Neural cell (in vitro differentiated cells): ENCODE results near the gene GLB1L3. TPM values are rescaled to one million over a fixed set of nuclear protein-coding genes. Genes with fewer than 3 reads are reported as not detected.
"Not testable (repeated sequence)": the region's sequence is repeated elsewhere in the genome, so short reads cannot be mapped to it uniquely, and the experiment has no call there.

Experiments used
- H2AFZ ChIP-seq: fragments of 200-600, 300-800 bp; sonication (generic), shearing (Covaris generic); 2 replicates; pipeline ENCODE4 v1.6.0; 2014; ENCODE audit warnings: low read depth, mild to moderate bottlenecking, antibody characterized with exemption, low read length, moderate library complexity
- H3F3A ChIP-seq: fragments of 200-600 bp; shearing (Covaris generic); 2 replicates; pipeline ENCODE4 v1.6.1; 2016; ENCODE audit warnings: mild to moderate bottlenecking, moderate library complexity, mixed read lengths, antibody characterized with exemption, low read length; ENCODE audit not compliant: insufficient read depth, poor library complexity, severe bottlenecking
- H3K27ac ChIP-seq: fragments of 200-600, 300-800 bp; sonication (generic), shearing (Covaris generic); 2 replicates; pipeline ENCODE4 v1.5.1; 2014; ENCODE audit warnings: mild to moderate bottlenecking, low read length, moderate library complexity
- H3K27me3 ChIP-seq: fragments of 300-800, 200-600 bp; sonication (generic), shearing (Covaris generic); 2 replicates; pipeline ENCODE4 v1.6.0; 2014; ENCODE audit warnings: mild to moderate bottlenecking, low read depth, low read length, moderate library complexity; ENCODE audit not compliant: insufficient read depth
- H3K36me3 ChIP-seq: fragments of 300-800, 200-600 bp; sonication (generic), shearing (Covaris generic); 2 replicates; pipeline ENCODE4 v1.5.1; 2014; ENCODE audit warnings: mild to moderate bottlenecking, antibody characterized with exemption, low read length, moderate library complexity; ENCODE audit not compliant: insufficient read depth
- H3K4me2 ChIP-seq: fragments of 300-800, 200-600 bp; sonication (generic), shearing (Covaris generic); 2 replicates; pipeline ENCODE4 v1.6.0; 2014; ENCODE audit warnings: mild to moderate bottlenecking, low read length
- H3K4me3 ChIP-seq: fragments of 300-800, 200-600 bp; sonication (generic), shearing (Covaris generic); 2 replicates; pipeline ENCODE4 v1.5.1; 2014; ENCODE audit warnings: mild to moderate bottlenecking, low read length, moderate library complexity
- H3K79me2 ChIP-seq: fragments of 200-600 bp; shearing (Covaris generic); replicated peaks from 2 replicates; pipeline ENCODE4 v1.6.0; 2014; ENCODE audit warnings: mild to moderate bottlenecking, low read length, moderate library complexity; ENCODE audit not compliant: insufficient read depth
- H3K9ac ChIP-seq: fragments of 300-800, 200-600 bp; sonication (generic), shearing (Covaris generic); 2 replicates; pipeline ENCODE4 v1.6.1; 2016; ENCODE audit warnings: mild to moderate bottlenecking, low read length, mixed read lengths
- H3K9me2 ChIP-seq: fragments of 200-600 bp; shearing (Covaris generic); 2 replicates; pipeline ENCODE4 v1.6.1; 2016; ENCODE audit warnings: mild to moderate bottlenecking, low read length, mixed read lengths; ENCODE audit not compliant: insufficient read depth
- H3K9me3 ChIP-seq: fragments of 200-600, 300-800 bp; sonication (generic), shearing (Covaris generic); 2 replicates; pipeline ENCODE4 v1.6.1; 2016; ENCODE audit warnings: mild to moderate bottlenecking, mixed run types, low read length, moderate library complexity, mixed read lengths
- H4K20me1 ChIP-seq: fragments of 200-600 bp; shearing (Covaris generic); 2 replicates; pipeline ENCODE4 v1.6.1; 2016; ENCODE audit warnings: mild to moderate bottlenecking, mixed run types; ENCODE audit not compliant: insufficient read depth
- EP300 ChIP-seq: fragments of 450-650 bp; conservative IDR thresholded peaks from 2 replicates; pipeline ENCODE4 v1.6.1; 2014; ENCODE audit warnings: antibody characterized with exemption, mild to moderate bottlenecking, moderate library complexity; ENCODE audit not compliant: poor library complexity, severe bottlenecking
- EZH2 ChIP-seq: fragments of 200-600, 300-800 bp; shearing (Covaris generic), sonication (generic); IDR thresholded peaks from 2 replicates; pipeline ENCODE4 v1.6.1; 2014; ENCODE audit warnings: antibody characterized with exemption, low read length, borderline replicate concordance, mild to moderate bottlenecking; ENCODE audit not compliant: insufficient read depth, poor library complexity, severe bottlenecking
- MXI1 ChIP-seq: fragments of 450-650 bp; conservative IDR thresholded peaks from 2 replicates; pipeline ENCODE4 v1.6.1; 2014; ENCODE audit warnings: antibody characterized with exemption, mild to moderate bottlenecking; ENCODE audit not compliant: poor library complexity, severe bottlenecking
- POLR2AphosphoS5 ChIP-seq: IDR thresholded peaks from 2 replicates; pipeline ENCODE4 v1.6.1; 2012
- RAD21 ChIP-seq: fragments of 450-650 bp; conservative IDR thresholded peaks from 2 replicates; pipeline ENCODE4 v1.6.1; 2014; ENCODE audit warnings: antibody characterized with exemption, mild to moderate bottlenecking, moderate library complexity
- SMC3 ChIP-seq: fragments of 450-650 bp; conservative IDR thresholded peaks from 2 replicates; pipeline ENCODE4 v1.6.1; 2014; ENCODE audit warnings: antibody characterized with exemption, mild to moderate bottlenecking, moderate library complexity; ENCODE audit not compliant: poor library complexity
- TAF1 ChIP-seq: IDR thresholded peaks from 2 replicates; pipeline ENCODE4 v1.6.1; 2012; ENCODE audit warnings: low read depth
- polyA plus RNA-seq: library from polyadenylated mRNA; depleted of rRNA; stranded (reverse); fragments of >200 nt; gene quantifications from 2 replicates; pipeline ENCODE4 v1.2.3, GENCODE V29; 2014
- TF ChIP-seq, protein P1 (sequence below): IDR thresholded peaks from 2 replicates; pipeline ENCODE4 v1.6.1; 2012; ENCODE audit warnings: borderline replicate concordance
- TF ChIP-seq, protein P2 (sequence below): fragments of 450-650 bp; IDR thresholded peaks from 2 replicates; pipeline ENCODE4 v1.5.1; 2014; ENCODE audit warnings: antibody characterized with exemption, mild to moderate bottlenecking, moderate library complexity; ENCODE audit not compliant: poor library complexity, severe bottlenecking

GLB1L3 gene
- polyA plus RNA-seq, 1 donor from 2014 or later = 0.19 TPM

DNA sequence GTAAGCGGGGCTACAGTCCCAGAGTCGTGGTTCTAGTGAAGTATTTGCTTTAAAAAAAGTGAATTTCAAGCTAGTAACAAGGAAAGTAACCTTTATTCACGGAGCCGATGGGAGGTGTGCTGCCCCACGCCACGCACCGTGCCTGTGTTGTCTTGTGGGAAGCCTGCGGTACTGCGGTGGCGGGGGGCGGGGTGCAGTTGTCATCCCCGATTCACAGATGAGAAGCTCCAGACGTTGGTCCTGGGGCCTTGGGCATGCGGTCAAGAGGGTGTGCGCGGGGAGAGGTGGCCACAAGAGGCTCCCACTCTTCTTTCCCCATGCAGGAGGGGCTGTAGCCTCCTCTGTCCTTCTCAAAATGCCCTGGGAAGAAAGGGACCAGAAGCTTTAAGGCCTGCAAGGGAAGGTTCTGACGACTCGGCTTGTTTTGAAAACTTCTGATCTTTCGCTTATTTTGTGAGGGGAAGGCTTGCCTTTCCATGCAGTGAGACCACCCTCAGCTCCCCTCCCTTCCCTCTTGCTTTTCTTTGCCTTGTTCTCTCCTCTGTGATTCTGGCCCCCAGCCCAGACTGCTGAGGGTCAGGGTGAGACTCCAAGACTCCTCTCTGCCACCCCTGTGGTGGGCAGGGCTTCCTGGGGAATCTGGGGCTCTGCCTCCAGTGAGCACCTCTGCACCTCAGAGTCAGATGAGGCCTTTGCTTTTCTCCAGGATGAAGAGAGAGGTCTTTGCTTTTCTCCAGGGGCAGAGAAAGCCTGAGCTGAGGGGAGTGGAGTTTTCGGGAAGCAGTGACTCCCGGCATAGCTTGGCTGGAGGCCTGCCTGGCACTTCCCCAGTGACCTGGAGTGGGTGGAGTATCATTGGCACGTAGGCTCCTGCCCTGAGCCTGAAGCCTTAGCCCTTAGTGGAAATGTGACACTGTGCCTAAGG is 6.2 kb downstream of the GLB1L3 start:
- Histone ChIP-seq H3F3A (no peaks in the 10 kb centered on the region), H3K9me2 (no peaks in the 10 kb centered on the region), H3K4me3 (no peak overlapping the region), H3K27ac (no peak overlapping the region), H3K9me3 (peaks cover 5% of the 10 kb centered on the region), H3K9ac (no peak overlapping the region), H3K36me3 (no peaks in the 10 kb centered on the region), H3K27me3 (peaks cover 18% of the 10 kb centered on the region), H2AFZ (no peak overlapping the region), H4K20me1 (no peaks in the 10 kb centered on the region), H3K79me2 (no peaks in the 10 kb centered on the region), H3K4me2 (no peak overlapping the region)
- no peak for TF ChIP-seq POLR2AphosphoS5
- TF ChIP-seq, protein P1, sequence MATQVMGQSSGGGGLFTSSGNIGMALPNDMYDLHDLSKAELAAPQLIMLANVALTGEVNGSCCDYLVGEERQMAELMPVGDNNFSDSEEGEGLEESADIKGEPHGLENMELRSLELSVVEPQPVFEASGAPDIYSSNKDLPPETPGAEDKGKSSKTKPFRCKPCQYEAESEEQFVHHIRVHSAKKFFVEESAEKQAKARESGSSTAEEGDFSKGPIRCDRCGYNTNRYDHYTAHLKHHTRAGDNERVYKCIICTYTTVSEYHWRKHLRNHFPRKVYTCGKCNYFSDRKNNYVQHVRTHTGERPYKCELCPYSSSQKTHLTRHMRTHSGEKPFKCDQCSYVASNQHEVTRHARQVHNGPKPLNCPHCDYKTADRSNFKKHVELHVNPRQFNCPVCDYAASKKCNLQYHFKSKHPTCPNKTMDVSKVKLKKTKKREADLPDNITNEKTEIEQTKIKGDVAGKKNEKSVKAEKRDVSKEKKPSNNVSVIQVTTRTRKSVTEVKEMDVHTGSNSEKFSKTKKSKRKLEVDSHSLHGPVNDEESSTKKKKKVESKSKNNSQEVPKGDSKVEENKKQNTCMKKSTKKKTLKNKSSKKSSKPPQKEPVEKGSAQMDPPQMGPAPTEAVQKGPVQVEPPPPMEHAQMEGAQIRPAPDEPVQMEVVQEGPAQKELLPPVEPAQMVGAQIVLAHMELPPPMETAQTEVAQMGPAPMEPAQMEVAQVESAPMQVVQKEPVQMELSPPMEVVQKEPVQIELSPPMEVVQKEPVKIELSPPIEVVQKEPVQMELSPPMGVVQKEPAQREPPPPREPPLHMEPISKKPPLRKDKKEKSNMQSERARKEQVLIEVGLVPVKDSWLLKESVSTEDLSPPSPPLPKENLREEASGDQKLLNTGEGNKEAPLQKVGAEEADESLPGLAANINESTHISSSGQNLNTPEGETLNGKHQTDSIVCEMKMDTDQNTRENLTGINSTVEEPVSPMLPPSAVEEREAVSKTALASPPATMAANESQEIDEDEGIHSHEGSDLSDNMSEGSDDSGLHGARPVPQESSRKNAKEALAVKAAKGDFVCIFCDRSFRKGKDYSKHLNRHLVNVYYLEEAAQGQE = no peak
- TF ChIP-seq EZH2 = no peak
- no peak for TF ChIP-seq TAF1
- TF ChIP-seq EP300 = no peak
- no peak for TF ChIP-seq MXI1
- TF ChIP-seq SMC3 = no peak
- no peak for TF ChIP-seq RAD21

DNA sequence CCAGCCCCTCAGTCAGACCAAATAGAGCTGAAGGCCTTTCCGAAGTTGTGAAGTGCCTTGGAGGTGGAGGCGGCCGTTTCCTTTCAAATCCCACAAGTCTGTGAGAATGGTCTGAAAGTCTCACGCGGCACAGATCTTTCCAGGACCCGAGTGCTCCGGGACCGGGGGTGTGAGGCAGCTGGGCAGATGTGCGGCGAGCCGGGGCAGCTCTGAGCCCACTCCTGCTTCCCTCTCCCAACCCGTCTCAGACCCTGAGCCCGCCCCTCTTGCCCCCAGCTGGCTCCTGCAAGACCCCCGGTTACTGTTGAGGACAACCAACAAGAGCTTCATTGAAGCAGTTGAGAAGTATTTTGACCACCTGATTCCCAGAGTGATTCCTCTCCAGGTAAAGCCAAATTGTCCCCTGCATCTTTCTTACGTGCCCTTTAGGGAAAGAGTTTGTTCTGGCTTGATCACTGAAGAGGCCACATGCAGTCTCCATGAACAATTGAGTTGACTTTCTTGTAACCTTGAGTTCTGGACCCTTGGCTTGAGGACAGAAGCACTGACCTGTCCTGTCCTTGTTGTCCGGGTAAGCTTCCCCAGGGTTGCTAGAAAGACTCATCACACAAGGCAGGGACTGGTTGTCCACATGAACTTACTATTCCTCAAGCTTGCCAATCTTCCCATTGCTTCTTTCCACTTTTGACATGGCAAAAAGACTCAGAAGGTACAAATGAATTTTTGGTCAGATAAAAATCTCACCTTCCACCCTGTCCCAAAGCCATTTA is 7.5 kb downstream of the GLB1L3 start:
- H3K4me2 ChIP-seq = no peak overlapping the region
- H3K9me2 ChIP-seq = no peaks in the 10 kb centered on the region
- H3K79me2 ChIP-seq = no peaks in the 10 kb centered on the region
- no peaks in the 10 kb centered on the region for H3F3A ChIP-seq
- no peaks in the 10 kb centered on the region for H4K20me1 ChIP-seq
- H3K4me3 ChIP-seq = no peak overlapping the region
- TF ChIP-seq MXI1 (no peak), POLR2AphosphoS5 (no peak), RAD21 (no peak), SMC3 (no peak), TAF1 (no peak), EZH2 (no peak), EP300 (no peak)
- TF ChIP-seq, protein P2, sequence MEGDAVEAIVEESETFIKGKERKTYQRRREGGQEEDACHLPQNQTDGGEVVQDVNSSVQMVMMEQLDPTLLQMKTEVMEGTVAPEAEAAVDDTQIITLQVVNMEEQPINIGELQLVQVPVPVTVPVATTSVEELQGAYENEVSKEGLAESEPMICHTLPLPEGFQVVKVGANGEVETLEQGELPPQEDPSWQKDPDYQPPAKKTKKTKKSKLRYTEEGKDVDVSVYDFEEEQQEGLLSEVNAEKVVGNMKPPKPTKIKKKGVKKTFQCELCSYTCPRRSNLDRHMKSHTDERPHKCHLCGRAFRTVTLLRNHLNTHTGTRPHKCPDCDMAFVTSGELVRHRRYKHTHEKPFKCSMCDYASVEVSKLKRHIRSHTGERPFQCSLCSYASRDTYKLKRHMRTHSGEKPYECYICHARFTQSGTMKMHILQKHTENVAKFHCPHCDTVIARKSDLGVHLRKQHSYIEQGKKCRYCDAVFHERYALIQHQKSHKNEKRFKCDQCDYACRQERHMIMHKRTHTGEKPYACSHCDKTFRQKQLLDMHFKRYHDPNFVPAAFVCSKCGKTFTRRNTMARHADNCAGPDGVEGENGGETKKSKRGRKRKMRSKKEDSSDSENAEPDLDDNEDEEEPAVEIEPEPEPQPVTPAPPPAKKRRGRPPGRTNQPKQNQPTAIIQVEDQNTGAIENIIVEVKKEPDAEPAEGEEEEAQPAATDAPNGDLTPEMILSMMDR = no peak
- TF ChIP-seq, protein P1 = no peak
- no peak overlapping the region for H2AFZ ChIP-seq
- peaks cover 5% of the 10 kb centered on the region for H3K27me3 ChIP-seq
- H3K36me3 ChIP-seq = no peaks in the 10 kb centered on the region
- no peak overlapping the region for H3K27ac ChIP-seq
- H3K9ac ChIP-seq = no peak overlapping the region
- no peaks in the 10 kb centered on the region for H3K9me3 ChIP-seq

DNA sequence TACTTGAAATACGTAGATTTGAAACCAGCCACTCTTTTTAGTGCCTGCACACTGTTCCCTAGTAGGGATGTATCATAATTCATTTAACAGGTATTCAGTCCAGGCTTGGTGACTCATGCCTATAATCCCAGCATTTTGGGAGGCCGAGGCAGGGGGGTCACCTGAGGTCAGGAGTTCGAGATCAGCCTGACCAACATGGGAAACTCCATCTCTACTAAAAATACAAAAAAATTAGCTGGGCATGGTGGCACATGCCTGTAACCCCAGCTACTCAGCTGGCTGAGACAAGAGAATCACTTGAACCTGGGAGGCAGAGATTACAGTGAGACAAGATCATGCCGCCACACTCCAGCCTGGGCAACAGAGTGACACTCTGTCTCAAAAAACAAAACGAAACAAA is 8.2 kb downstream of the GLB1L3 start:
- H3K9ac ChIP-seq, H3K4me3 ChIP-seq, H3K9me3 ChIP-seq, H3F3A ChIP-seq, H3K27me3 ChIP-seq, H3K79me2 ChIP-seq, H3K9me2 ChIP-seq, H2AFZ ChIP-seq, H3K27ac ChIP-seq, H4K20me1 ChIP-seq, H3K4me2 ChIP-seq, H3K36me3 ChIP-seq: not testable (repeated sequence)
